Thymus (tissue), 11 donors: Measurements from ENCODE around the gene ARHGEF1. TPM values are rescaled to one million over a fixed set of nuclear protein-coding genes. Genes with fewer than 3 reads are reported as not detected.
"Not testable (repeated sequence)": the region's sequence is repeated elsewhere in the genome, so short reads cannot be mapped to it uniquely, and the experiment has no call there.

Experiments
- DNase-seq, 9 donors: peaks; one replicate each; pipeline ENCODE4 v3.0.0-alpha.2; 2013; ENCODE audit warnings: low spot score in 9 of 9, low read depth in 6 of 9, missing footprints in 1 of 9
- H3K27ac ChIP-seq, 2 donors: one replicate each; pipeline ENCODE4 v1.5.1; 2013; ENCODE audit warnings: control low read depth in 1 of 2, low read depth in 1 of 2, low read length in 1 of 2, mild to moderate bottlenecking in 1 of 2, moderate library complexity in 1 of 2
- H3K27me3 ChIP-seq, 2 donors: one replicate each; pipeline ENCODE4 v1.5.1; 2013; ENCODE audit warnings: low read length in 1 of 2; ENCODE audit not compliant: control insufficient read depth in 2 of 2, insufficient read depth in 1 of 2
- H3K36me3 ChIP-seq, 2 donors: one replicate each; pipeline ENCODE4 v1.5.1; 2013; ENCODE audit warnings: low read length in 1 of 2, mild to moderate bottlenecking in 1 of 2, moderate library complexity in 1 of 2; ENCODE audit not compliant: control insufficient read depth in 2 of 2, insufficient read depth in 2 of 2
- H3K4me1 ChIP-seq, 2 donors: one replicate each; pipeline ENCODE4 v1.5.1; 2013; ENCODE audit warnings: low read length in 2 of 2; ENCODE audit not compliant: control insufficient read depth in 2 of 2, insufficient read depth in 2 of 2
- H3K4me3 ChIP-seq, 2 donors: one replicate each; pipeline ENCODE4 v1.5.1; 2013; ENCODE audit warnings: low read length in 2 of 2, control low read depth in 1 of 2, mild to moderate bottlenecking in 1 of 2
- H3K9me3 ChIP-seq, 2 donors: one replicate each; pipeline ENCODE4 v1.5.1; 2013; ENCODE audit warnings: low read length in 1 of 2, mild to moderate bottlenecking in 1 of 2; ENCODE audit not compliant: control insufficient read depth in 2 of 2, insufficient read depth in 1 of 2
- WGBS: extraction: QIAGEN DNeasy Blood & Tissue Kit; methylation state at CpG from one replicate; pipeline ENCODE4 v1.1.7; 2013; 5-methylcytosine and 5-hydroxymethylcytosine counted together
- polyA plus RNA-seq: library from polyadenylated mRNA; stranded (reverse); fragments of 200-250 nt; gene quantifications from one replicate; pipeline ENCODE4 v1.2.3, GENCODE V29; 2013
- total RNA-seq: library from RNA; stranded (reverse); fragments of 120-200 nt; gene quantifications from one replicate; pipeline ENCODE4 v1.2.4, GENCODE V29; 2013
- donor health status: healthy.

The ARHGEF1 gene
- total and polyA plus RNA-seq, 2 donors, result 94.3 to 630 TPM

- no peak for DNase-seq
- peaks cover 14 to 70% of the 10 kb centered on the region in 2 donors for H3K4me1 ChIP-seq
- no peaks in the 10 kb centered on the region for H3K9me3 ChIP-seq
- H3K4me3 ChIP-seq, result no peak overlapping the region
- 98% methylated on average over 12 of the region's 12 CpGs for WGBS
- no peaks in the 10 kb centered on the region for H3K27me3 ChIP-seq
- peaks cover 60 to 79% of the 10 kb centered on the region in 2 donors for H3K36me3 ChIP-seq
- H3K27ac ChIP-seq, result no peak overlapping the region
These were observed 14.0 kb upstream of the ARHGEF1 start for GRCh38 chr19:41868989-41869300.

GRCh38 chr19:41869374-41869955 lies 13.5 kb upstream of the ARHGEF1 start:
- Histone ChIP-seq H3K9me3 (no peaks in the 10 kb centered on the region), H3K4me3 (no peak overlapping the region), H3K4me1 (peaks cover 17 to 75% of the 10 kb centered on the region in 2 donors), H3K27me3 (no peaks in the 10 kb centered on the region), H3K27ac (peak overlapping the region; percentile 36 to 37), H3K36me3 (peaks cover 55 to 74% of the 10 kb centered on the region in 2 donors)
- WGBS, result 89% methylated on average over 13 of the region's 13 CpGs
- no peak for DNase-seq

GRCh38 chr19:41870401-41870873 lies 12.5 kb upstream of the ARHGEF1 start:
- DNase-seq, result no peak
- H3K4me1 ChIP-seq, result peaks cover 21 to 85% of the 10 kb centered on the region in 2 donors
- peaks cover 45 to 64% of the 10 kb centered on the region in 2 donors for H3K36me3 ChIP-seq
- no peaks in the 10 kb centered on the region for H3K27me3 ChIP-seq
- no peak overlapping the region for H3K4me3 ChIP-seq
- no peaks in the 10 kb centered on the region for H3K9me3 ChIP-seq
- peak overlapping the region; percentile 53 to 69 for H3K27ac ChIP-seq
- WGBS, result 98% methylated on average over 3 of the region's 3 CpGs

- Histone ChIP-seq H3K27ac (peak overlapping the region; percentile 84 to 95), H3K4me3 (no peak overlapping the region), H3K9me3 (no peaks in the 10 kb centered on the region), H3K4me1 (peaks cover 34 to 93% of the 10 kb centered on the region in 2 donors), H3K27me3 (no peaks in the 10 kb centered on the region), H3K36me3 (peaks cover 36 to 57% of the 10 kb centered on the region in 2 donors)
- WGBS, result 24% methylated on average over 16 of the region's 16 CpGs
- DNase-seq, result peak in 3 of 9 donors; percentile 58 to 86 (median 69)
These were observed 11.2 kb upstream of the ARHGEF1 start for GRCh38 chr19:41871573-41872383.

GRCh38 chr19:41872384-41872774 lies 10.6 kb upstream of the ARHGEF1 start:
- Histone ChIP-seq H3K4me3 (no peak overlapping the region), H3K9me3 (no peaks in the 10 kb centered on the region), H3K27me3 (no peaks in the 10 kb centered on the region), H3K4me1 (peaks cover 37 to 99% of the 10 kb centered on the region in 2 donors), H3K36me3 (peaks cover 36 to 52% of the 10 kb centered on the region in 2 donors), H3K27ac (peak overlapping the region; percentile 84 to 95)
- DNase-seq, result no peak
- 94% methylated on average over 12 of the region's 12 CpGs for WGBS

- Histone ChIP-seq H3K36me3 (peaks cover 33 to 46% of the 10 kb centered on the region in 2 donors), H3K27ac (peak overlapping the region; percentile 19 to 38), H3K9me3 (no peaks in the 10 kb centered on the region)
These were observed 10.0 kb upstream of the ARHGEF1 start for GRCh38 chr19:41872775-41873647.

GRCh38 chr19:41875973-41876372 lies 7.0 kb upstream of the ARHGEF1 start:
- Histone ChIP-seq H3K4me1 (peaks cover 47 to 91% of the 10 kb centered on the region in 2 donors), H3K36me3 (peaks cover 7 to 18% of the 10 kb centered on the region in 2 donors), H3K27ac (peak overlapping the region; percentile 91 to 96), H3K4me3 (peak overlapping the region in 1 of 2 donors; percentile 32)
- DNase-seq, H3K9me3 ChIP-seq, H3K27me3 ChIP-seq: not testable (repeated sequence)
- 74% methylated on average over 3 of the region's 3 CpGs for WGBS

More at GRCh38 chr19:41872775-41873647, 10.0 kb upstream of the ARHGEF1 start:
- Histone ChIP-seq H3K4me3 (no peak overlapping the region), H3K4me1 (peaks cover 42 to 99% of the 10 kb centered on the region in 2 donors), H3K27me3 (no peaks in the 10 kb centered on the region)
- WGBS, result 62% methylated on average over 18 of the region's 18 CpGs
- DNase-seq, result peak in 2 of 9 donors; percentile 61 to 78

GRCh38 chr19:41876847-41877832 lies 5.8 kb upstream of the ARHGEF1 start, which contains the start of gene CD79A:
Gene CD79A (plus strand): TSS chr19:41877279. CDS start chr19:41877305, 26 bp downstream.
- 6% methylated on average over 9 of the region's 9 CpGs for WGBS
- H3K4me1 ChIP-seq, result peaks cover 41 to 85% of the 10 kb centered on the region in 2 donors
- H3K27ac ChIP-seq, result peak within 1 kb of the TSS; percentile 91 to 97
- peak in 3 of 9 donors; percentile 52 to 79 (median 57) for DNase-seq
- H3K27me3 ChIP-seq, result no peaks in the 10 kb centered on the region
- H3K4me3 ChIP-seq, result peak within 1 kb of the TSS; percentile 49 to 53
- peaks cover 4 to 7% of the 10 kb centered on the region in 2 donors for H3K36me3 ChIP-seq
- H3K9me3 ChIP-seq, result no peaks in the 10 kb centered on the region
